LoVo (cell line): Measurements from ENCODE around the gene C4orf54.

Experiments
- DNase-seq: peaks from one replicate; pipeline ENCODE4 v3.0.0-alpha.2; 2016; ENCODE audit warnings: low spot score

Gene C4orf54

GRCh38 chr4:99657798-99658197, at the start of gene C4orf54:
Gene C4orf54 (minus strand): TSS chr4:99657828. CDS start chr4:99654648, 3,180 bp downstream.
- DNase-seq = no peak

DNA sequence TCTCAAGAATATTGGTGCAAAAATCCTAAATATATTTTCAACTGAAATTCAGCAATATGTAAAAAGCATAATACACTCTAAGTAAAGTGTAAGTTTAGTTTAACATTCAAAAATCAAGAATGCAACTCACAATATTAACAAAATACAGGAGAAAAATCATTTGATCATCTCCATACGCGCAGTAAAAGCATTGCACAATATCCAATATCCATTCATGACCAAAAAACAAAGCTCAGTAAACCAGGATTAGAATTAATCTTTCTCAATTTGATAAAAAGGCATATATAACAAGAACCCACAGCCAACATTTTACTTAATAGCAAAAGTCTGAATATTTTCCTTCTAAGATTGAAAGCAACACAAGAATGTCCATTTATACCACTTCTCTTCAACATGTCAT, 48.3 kb upstream of the C4orf54 start:
- DNase-seq = no peak

DNA sequence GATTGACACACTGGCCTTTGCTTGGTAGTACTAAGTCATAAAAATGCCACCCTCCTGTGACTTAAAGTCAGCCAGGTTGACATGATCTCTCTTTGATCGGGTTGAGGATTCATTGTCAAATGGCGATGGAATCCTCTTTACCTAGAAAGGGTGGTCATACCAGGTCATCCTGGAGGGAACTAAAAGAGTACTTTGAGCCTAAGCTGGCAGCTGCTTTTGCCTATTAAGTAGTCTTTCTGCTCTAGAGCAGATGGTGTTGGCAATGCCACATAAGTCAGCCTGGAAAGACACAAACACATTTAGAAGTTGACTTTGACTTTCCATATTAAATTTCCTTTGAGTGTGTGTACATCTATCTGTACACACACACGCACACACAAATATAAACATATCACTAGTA, 39.2 kb upstream of the C4orf54 start:
- no peak for DNase-seq

DNA sequence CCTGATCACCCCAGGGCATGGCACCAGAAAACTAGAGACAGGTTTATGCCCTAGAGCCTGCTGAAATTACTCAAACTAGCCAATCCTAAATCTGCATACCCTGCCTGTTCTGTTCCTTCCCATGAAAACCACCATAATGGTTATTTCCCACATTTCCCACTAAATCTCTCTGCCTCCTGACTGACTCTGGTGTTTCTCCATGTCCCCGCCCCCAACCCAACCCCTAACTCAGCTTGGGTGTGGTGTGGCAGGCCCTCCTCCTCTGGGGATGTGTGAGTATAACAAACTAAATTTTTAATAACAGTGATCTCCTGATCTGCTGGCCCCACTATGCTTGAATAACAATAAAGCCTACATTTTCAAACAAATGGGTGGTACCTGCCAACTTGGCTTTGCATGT, 35.5 kb upstream of the C4orf54 start:
- no peak for DNase-seq

DNA sequence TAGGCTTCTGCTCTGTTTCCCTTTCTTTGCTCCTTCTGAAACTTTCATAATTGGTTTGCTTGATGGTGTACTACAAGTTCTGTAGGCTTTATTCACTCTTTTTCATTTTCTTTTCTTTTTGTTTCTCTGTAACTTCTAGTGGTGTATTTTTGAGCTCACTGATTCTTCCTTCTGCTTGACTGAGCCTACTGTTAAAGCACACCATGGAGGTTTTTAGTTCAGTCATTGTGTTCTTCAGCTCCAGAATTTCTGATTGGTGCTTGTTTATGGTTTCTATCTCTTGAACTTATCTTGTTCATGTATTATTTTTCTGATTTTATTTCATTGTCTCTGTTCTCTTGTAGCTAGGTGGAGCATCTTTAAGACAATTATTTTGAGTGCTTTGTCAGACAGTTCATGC, 33.4 kb upstream of the C4orf54 start:
- no peak for DNase-seq

DNA sequence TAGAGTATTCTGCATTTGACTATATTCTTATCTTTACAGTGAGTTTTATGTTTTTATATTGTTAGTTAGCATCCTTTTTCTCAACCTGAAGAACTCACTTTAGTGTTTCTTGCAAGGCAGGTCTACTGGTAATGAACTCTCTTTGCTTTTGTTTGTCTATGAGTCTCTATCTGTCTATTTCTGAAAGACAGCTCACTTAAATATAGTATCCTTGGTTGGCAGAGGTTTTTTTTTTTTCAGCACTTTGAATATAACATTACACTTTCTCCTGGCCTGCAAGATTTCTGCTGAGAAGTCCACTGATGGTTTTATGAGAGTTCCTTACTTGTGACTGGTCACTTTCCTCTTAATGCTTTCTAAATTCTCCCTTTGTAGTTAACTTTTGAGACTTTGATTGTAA, 32.8 kb upstream of the C4orf54 start:
- no peak for DNase-seq

DNA sequence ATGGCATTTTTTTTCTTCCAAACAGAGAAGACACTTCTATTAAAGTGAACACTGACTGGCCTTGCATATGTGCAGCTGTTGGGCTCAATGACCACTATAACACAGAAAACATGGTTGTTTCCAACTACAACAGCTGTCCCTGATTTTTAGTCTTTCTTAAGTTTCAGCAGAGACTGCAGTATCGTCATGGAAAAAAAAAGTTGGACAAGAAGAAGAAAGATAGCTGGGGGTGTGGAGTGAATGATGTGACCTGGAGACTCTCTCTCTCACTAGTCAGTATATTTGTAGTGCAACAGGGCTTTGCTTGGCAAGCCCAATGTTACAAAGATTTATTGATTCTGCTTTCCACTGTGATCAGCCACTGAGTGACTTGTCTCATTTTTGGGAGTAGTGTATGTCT, 29.5 kb upstream of the C4orf54 start:
- DNase-seq = no peak

DNA sequence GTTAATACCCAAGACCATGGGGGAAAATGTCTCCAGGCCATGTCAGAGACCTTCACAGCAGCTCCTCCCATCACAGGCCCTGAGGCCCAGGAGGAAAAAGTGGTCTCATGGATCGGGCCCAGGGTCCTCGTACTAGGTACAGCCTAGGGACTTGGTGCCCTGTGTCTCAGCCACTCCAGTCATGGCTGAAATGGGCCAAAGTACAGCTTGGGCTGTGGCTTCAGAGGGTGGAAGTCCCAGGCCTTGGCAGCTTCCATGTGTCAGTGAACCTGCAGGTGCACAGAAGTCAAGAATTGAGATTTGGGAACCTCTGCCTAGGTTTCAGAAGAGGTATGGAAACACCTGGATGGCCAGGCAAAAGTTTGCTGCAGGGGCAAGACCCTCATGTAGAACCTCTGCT, 27.6 kb upstream of the C4orf54 start:
- DNase-seq = no peak

DNA sequence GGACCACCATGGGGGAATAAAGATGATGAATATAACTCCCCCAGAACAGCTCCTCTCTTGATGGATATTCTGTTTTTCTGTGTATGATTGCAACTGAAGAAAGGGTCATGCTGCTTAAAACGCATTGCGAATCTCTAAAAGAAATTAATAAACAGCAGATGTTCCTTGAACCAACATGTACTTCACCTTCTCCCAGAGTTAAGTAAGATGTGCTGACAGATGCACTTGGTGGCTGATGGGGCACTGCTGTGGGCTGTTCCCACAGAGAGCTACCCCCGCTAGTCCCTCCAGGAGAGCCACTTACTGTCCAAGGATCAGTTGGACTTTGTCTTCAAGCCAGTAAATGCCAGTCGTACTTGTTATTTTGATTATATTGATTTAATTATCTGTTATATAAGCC, 26.3 kb upstream of the C4orf54 start:
- DNase-seq = no peak

- no peak for DNase-seq
Measured at GRCh38 chr4:99679976-99680375, 22.3 kb upstream of the C4orf54 start.

DNA sequence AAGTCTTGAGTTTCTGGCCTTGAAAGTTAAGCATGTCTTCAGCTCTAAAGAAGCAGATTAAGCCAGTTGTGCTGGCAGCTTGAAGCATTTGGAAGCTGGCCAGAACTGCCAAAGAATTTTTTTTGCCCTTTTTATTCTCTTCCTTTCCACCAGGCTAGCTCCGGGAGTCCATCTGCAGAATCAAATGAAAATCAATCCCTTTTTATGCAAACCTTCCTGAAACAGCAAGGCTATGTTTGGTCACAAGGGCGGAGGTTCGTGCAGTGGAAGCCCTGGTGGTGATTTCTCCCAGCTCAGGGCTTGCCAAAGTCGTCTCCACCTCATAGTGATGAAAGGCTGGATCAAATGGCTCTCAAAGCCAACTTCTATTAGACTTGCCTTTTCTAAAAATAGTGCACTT, 21.6 kb upstream of the C4orf54 start:
- no peak for DNase-seq

DNA sequence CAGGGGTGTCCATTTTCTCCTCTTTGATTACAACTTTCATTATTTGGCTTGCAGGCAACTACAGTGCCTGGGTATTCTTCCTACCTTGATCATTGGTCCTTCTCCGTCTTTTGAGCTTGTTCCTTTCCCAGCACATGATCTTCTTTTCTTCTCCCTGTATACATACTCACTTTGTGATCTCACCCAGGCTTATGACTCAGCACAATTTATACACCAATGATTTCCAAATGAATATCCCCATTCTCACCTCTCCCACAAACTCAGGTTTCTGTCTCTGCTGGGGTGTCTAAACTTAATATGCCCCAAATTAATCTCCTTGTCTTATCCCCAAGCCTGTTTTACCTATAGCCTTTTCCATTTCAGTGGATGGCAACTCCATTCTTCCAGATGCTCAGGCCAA, 19.5 kb upstream of the C4orf54 start:
- no peak for DNase-seq

DNA sequence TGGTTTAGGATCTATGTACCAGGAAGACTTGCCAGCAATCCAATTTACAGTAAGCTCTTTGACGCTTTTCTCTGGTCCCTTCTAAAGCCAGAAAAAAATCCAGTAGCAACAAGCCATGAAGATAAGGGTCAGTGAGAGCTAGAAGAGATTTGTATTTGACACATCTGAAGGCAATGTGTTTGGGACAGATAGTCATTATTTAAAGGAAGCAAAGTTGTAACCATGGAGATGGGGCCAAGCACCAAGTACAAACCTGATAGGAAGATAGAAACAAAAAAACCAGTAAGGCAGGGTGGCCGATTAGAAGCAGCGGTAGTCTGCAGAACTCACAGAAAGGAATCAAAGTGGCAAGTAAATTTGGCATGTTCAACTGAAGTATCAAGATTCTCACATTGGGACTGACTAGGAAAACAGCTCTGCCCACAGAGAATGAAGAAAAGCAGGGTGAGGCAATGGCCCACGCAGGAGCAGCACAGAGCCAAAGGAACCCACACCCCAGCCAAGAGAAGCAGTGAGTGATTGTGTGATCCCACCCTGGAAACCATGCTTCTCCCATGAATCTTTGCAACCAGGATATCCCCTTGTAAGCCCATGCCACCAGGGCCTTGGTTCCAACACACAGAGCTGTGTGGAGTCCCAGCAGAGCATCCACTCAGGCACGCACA, 12.9 kb upstream of the C4orf54 start:
- DNase-seq = no peak

- DNase-seq = no peak
Measured at GRCh38 chr4:99669084-99669483, 11.5 kb upstream of the C4orf54 start.

- DNase-seq = no peak
Measured at GRCh38 chr4:99668472-99668871, 10.8 kb upstream of the C4orf54 start.

- DNase-seq = no peak
Measured at GRCh38 chr4:99665983-99666382, 8.4 kb upstream of the C4orf54 start.

GRCh38 chr4:99664716-99665115, 7.1 kb upstream of the C4orf54 start:
- no peak for DNase-seq

DNA sequence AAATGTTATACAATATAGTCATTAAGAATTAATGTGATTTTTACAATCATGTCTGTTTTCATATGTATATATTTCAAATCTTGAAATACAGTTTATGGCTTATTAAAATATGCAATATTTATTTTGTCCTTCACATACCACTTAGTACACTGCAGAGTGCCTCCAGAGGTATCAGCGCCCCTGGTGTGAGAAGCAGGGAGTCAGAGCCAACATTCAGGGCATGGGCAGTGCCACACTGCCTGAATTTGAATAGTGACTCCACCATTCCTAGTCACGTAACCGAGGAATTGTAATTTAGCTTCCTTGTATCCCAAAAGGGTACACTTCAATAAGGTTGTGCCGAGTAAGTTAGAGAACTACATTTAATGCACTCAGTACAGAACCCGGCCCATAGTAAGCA, 4.3 kb upstream of the C4orf54 start:
- no peak for DNase-seq

DNA sequence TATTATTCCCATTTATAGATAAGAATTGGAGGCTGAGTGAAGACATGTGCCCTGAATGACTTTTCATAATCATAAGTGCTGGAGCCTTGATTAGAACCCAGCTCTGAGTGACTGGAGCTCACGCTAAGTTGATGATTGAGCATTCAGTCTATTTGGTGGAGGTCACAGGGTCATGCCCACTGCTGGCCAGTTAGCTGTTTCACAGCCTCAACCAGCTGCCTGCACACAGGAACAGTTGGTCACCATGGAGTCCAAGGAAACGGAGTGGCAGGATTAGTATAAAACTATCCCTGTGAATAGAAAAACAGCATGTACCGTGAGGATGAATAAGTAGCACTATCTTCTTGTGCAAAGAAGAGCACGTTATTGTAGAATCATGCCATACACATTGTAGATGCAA, 1.0 kb upstream of the C4orf54 start:
- no peak for DNase-seq

- no peak for DNase-seq
Measured at GRCh38 chr4:99655308-99656081, 2.1 kb downstream of the C4orf54 start.

DNA sequence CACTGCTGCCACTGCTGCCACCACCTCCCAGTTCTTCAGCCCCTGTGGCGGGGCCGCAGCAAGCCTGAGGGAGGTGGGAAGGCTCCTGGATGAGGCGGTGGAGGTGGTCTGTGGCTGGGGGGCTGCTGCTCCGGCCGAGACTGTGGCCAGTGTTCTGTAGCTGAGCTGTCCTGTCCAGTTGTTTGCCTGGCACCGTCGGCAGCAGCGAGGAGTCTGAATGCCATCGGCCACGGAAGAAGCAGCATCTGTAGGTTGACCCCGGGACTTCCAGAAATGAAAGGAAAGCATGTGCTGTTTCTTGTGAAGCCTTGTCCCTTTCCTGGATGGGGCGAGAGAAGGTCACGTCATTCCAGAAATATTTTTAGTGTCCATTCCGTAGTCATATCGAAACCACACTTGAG, 3.3 kb downstream of the C4orf54 start:
- DNase-seq = no peak

- no peak for DNase-seq
Measured at GRCh38 chr4:99653916-99654315, 3.7 kb downstream of the C4orf54 start.

DNA sequence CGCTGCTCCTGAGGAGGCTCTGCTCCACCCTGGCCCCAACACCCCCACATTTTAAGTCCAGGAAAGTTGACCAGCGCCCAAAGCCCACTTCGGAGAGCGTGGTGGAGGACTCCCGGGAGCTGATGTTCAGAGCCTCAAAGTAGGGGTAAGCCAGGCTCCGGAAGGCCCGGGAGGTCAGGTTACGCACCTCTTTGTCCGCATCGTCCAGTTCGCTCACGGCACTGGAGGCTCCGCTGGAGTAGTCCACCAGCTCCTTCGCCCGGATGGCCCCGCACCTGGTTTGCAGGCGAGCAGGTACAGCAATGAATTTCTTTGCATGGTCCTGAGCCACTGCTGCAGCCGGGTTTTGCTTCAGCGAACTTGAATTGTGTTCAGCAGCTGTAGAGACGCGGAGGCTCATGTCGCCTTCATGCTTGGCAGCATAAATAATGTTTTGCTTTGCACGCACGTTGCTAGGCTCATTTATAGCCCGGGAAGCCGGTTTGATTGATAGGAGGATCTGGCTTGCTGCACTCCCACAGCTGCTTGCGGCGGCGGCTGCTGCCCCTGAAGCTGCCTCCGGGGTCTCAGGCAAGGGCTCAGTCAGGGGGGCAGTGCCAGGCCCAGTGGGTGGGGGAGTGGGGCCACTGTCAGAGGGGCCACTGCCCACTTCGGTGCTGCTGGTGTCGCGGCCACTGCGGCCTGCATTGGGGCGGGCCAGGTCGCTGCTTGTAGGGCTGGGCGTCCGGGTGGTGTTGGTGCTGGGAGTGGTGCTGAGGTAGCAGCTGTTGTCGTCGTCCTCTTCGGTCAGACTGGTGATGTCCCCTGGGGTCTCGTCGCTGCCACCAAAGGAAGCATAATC, 4.8 kb downstream of the C4orf54 start:
- no peak for DNase-seq
